Loucy (cell line): ENCODE data around the gene RAPH1.

Experiments used
- CTCF ChIP-seq: fragments of 200-600 bp; sonication (generic); conservative IDR thresholded peaks from 2 replicates; pipeline ENCODE4 v1.5.1; 2014; ENCODE audit warnings: mild to moderate bottlenecking, antibody characterized with exemption, low read length
- EZH2phosphoT487 ChIP-seq: fragments of 200-600 bp; IDR thresholded peaks from 2 replicates; pipeline ENCODE4 v1.6.1; 2018; ENCODE audit warnings: antibody characterized with exemption, mild to moderate bottlenecking, moderate library complexity, borderline replicate concordance

- TF ChIP-seq CTCF (no peak), EZH2phosphoT487 (no peak)
Measured at GRCh38 chr2:203436496-203436895, 98.6 kb downstream of the RAPH1 start.
